Measurements from ENCODE around the gene HEATR5B. TPM values are rescaled to one million over a fixed set of nuclear protein-coding genes. Genes with fewer than 3 reads are reported as not detected.
A peak's percentile ranks its signal among the peaks of the same experiment; 100 is the strongest.

HEATR5B gene
- polyA plus RNA-seq, 1 experiment, result 10.4 TPM

DNA sequence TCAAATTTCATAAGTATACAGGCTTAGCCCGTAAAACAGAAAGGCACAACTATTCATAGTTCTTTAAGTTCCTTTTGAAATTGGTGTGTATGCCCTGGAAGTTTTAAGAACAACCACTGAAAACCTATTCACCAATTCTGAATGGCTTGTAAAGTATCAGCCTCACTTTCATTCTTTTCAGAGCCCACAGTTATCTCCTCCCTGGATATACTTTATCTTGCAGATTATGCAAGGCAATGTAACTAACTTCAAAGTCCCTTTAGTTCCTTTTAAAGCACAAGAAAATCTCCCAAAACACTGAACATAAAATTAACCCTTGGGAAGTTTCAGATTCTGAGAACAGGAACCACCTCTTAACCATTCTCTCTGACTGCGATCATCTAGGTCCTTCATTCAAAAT is 119.0 kb downstream of the HEATR5B start:
- H3K4me3 ChIP-seq (ENCODE audit: low read depth, low read length), result peak overlapping the region; percentile 88
- TF ChIP-seq, protein P1, sequence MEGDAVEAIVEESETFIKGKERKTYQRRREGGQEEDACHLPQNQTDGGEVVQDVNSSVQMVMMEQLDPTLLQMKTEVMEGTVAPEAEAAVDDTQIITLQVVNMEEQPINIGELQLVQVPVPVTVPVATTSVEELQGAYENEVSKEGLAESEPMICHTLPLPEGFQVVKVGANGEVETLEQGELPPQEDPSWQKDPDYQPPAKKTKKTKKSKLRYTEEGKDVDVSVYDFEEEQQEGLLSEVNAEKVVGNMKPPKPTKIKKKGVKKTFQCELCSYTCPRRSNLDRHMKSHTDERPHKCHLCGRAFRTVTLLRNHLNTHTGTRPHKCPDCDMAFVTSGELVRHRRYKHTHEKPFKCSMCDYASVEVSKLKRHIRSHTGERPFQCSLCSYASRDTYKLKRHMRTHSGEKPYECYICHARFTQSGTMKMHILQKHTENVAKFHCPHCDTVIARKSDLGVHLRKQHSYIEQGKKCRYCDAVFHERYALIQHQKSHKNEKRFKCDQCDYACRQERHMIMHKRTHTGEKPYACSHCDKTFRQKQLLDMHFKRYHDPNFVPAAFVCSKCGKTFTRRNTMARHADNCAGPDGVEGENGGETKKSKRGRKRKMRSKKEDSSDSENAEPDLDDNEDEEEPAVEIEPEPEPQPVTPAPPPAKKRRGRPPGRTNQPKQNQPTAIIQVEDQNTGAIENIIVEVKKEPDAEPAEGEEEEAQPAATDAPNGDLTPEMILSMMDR (IDR thresholded peaks at IDR 0.05; ENCODE audit: insufficient read depth, low read depth, low read length), result no peak
- H3K36me3 ChIP-seq (ENCODE audit: control insufficient read depth, insufficient read depth, low read length), result no peaks in the 10 kb centered on the region
- CTCF ChIA-PET, result no interaction called here
- POLR2A ChIA-PET, result no interaction called here
- DNase-seq (ENCODE audit: low read depth), result no peak
- H3K27me3 ChIP-seq (ENCODE audit: control insufficient read depth, insufficient read depth, low read length), result no peaks in the 10 kb centered on the region

DNA sequence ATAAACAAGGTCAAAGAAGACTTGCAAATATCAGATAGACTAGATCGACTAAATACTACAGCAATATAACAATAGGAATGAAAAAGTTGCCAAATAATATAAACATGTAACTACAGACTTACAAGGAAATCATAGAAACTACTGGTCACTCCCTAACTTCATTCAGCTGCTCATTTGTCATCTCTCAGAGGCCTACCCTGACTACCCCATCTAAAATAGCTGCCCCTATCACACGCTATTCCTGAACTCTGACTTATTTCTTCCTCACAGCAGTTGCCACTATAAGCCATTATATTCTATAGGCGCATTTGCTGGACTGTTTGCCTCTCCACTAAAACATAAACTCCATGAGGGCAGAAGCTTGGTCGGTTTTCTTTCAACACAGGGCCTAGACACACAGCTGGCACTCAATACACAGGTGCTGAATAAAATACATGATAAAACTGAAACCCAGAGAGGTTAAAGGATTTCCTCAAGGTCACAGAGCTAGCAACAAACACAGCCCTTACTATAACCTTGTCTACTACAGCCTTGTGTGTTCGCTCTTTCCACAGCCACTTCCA is 119.6 kb downstream of the HEATR5B start:
- Histone ChIP-seq H3K27me3 (ENCODE audit: control insufficient read depth, insufficient read depth, low read length) (no peaks in the 10 kb centered on the region), H3K4me3 (ENCODE audit: low read depth, low read length) (no peak overlapping the region), H3K36me3 (ENCODE audit: control insufficient read depth, insufficient read depth, low read length) (no peaks in the 10 kb centered on the region)
- ChIA-PET POLR2A (no interaction called here), CTCF (interaction anchor here (0.7 to 1.3 kb wide), 2 partner anchors 14 to 17 kb away, joined by 3 read pairs; no protein-coding TSS in a partner anchor)
- TF ChIP-seq, protein P1 (IDR thresholded peaks at IDR 0.05; ENCODE audit: insufficient read depth, low read depth, low read length), result no peak
- DNase-seq (ENCODE audit: low read depth), result no peak

DNA sequence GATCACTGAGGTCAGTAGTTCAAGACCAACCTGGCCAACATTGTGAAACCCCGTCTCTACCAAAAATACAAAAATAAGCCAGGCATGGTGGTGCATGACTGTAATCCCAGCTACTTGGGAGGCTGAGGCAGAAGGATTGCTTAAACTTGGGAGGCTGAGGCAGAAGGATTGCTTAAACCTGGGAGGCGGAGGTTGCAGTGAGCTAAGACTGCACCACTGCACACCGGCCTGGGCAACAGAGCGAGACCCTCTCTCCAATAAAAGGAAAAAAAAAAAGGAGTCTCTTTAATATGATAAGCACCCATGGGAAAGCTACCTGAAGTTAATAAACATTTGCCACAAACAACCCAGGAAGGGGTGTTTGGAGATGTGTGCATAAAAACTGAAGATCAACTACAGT is 120.4 kb downstream of the HEATR5B start:
- Histone ChIP-seq H3K36me3 (ENCODE audit: control insufficient read depth, insufficient read depth, low read length) (no peaks in the 10 kb centered on the region), H3K27me3 (ENCODE audit: control insufficient read depth, insufficient read depth, low read length) (no peaks in the 10 kb centered on the region), H3K4me3 (ENCODE audit: low read depth, low read length) (no peak overlapping the region)
- TF ChIP-seq, protein P1 (IDR thresholded peaks at IDR 0.05; ENCODE audit: insufficient read depth, low read depth, low read length), result no peak
- ChIA-PET CTCF (interaction anchor here (0.8 to 1.3 kb wide), 2 partner anchors 13 to 179 kb away, joined by 3 read pairs; no protein-coding TSS in a partner anchor), POLR2A (no interaction called here)
- no peak for DNase-seq (ENCODE audit: low read depth)

DNA sequence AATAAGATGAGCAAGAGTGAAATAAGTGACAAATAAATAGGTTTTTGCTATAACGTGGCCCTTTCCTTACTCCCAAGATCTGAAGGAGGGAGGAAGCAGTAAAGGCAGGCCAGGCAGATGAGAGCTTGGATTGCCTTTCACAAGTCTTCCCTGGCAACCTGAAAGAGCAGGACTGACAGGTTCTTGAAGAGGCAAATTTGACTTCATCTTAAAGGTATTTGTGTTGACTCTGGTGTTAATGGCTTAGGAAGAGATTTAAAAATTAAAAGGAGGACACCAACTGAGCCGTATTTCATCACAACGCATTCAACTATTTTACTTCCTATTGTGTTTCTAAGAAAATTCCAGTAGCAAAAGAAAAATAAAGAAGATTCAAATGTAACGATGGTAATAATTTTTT is 121.1 kb downstream of the HEATR5B start:
- no peak for DNase-seq (ENCODE audit: low read depth)
- Histone ChIP-seq H3K4me3 (ENCODE audit: low read depth, low read length) (no peak overlapping the region), H3K27me3 (ENCODE audit: control insufficient read depth, insufficient read depth, low read length) (no peaks in the 10 kb centered on the region), H3K36me3 (ENCODE audit: control insufficient read depth, insufficient read depth, low read length) (no peaks in the 10 kb centered on the region)
- ChIA-PET POLR2A (no interaction called here), CTCF (interaction anchor here (0.8 kb wide), 1 partner anchor 178 kb away, joined by 3 read pairs; no protein-coding TSS in a partner anchor)
- TF ChIP-seq, protein P1 (IDR thresholded peaks at IDR 0.05; ENCODE audit: insufficient read depth, low read depth, low read length), result no peak

DNA sequence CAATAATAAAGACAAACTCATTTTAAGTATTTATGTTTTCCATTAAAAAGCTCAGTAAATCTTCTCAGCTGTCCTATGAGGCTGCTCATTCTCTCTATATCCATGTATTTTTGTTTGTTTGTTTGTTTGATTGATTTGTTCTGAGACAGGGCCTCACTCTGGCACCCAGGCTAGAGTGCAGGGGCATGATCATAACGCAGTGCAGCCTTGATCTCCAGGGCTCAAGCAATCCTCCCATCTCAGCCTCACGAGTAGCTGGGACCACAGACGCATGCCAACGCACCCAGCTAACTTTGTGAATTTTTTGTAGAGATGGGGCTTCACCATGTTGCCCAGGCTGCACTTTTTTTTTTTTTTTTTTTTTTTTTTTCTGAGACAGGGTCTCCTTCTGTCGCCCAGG is 123.4 kb downstream of the HEATR5B start:
- DNase-seq (ENCODE audit: low read depth), result no peak
- ChIA-PET POLR2A (no interaction called here), CTCF (no interaction called here)
- Histone ChIP-seq H3K36me3 (ENCODE audit: control insufficient read depth, insufficient read depth, low read length) (no peaks in the 10 kb centered on the region), H3K4me3 (ENCODE audit: low read depth, low read length) (no peak overlapping the region), H3K27me3 (ENCODE audit: control insufficient read depth, insufficient read depth, low read length) (no peaks in the 10 kb centered on the region)
- TF ChIP-seq, protein P1 (IDR thresholded peaks at IDR 0.05; ENCODE audit: insufficient read depth, low read depth, low read length), result no peak
